Endothelial cell of umbilical vein (primary cell): Measurements from ENCODE around the gene SLC49A3.
"Not testable (repeated sequence)": the region's sequence is repeated elsewhere in the genome, so short reads cannot be mapped to it uniquely, and the experiment has no call there.

Source experiments
- CTCF ChIP-seq, 2 donors: IDR thresholded peaks; 1 replicate in 1 of 2; 2 replicates in 1 of 2; pipeline ENCODE4 v1.5.1; 2011; ENCODE audit warnings: low read length in 2 of 2, mild to moderate bottlenecking in 2 of 2, moderate library complexity in 2 of 2, control low read depth in 1 of 2, inconsistent platforms in 1 of 2, low read depth in 1 of 2; ENCODE audit not compliant: insufficient read depth in 1 of 2; ENCODE audit errors: extremely low read depth in 1 of 2
- EZH2 ChIP-seq: IDR thresholded peaks from 2 replicates; pipeline ENCODE4 v1.6.1; 2012; ENCODE audit warnings: borderline replicate concordance, low read depth, mild to moderate bottlenecking, moderate library complexity, low read length, inconsistent platforms; ENCODE audit not compliant: severe bottlenecking
- GATA2 ChIP-seq: IDR thresholded peaks from 2 replicates; pipeline ENCODE4 v1.7.0; 2011; ENCODE audit warnings: low read depth, mild to moderate bottlenecking, moderate library complexity, mixed read lengths, low read length; ENCODE audit not compliant: insufficient read length, insufficient read depth
- JUN ChIP-seq: IDR thresholded peaks from 2 replicates; pipeline ENCODE4 v1.6.1; 2011; ENCODE audit warnings: borderline replicate concordance, low read depth; ENCODE audit not compliant: insufficient read length, insufficient read depth
- POLR2A ChIP-seq: IDR thresholded peaks from 2 replicates; pipeline ENCODE4 v1.6.1; 2012; ENCODE audit warnings: low read depth, mild to moderate bottlenecking, control low read depth, low read length
- POLR2AphosphoS5 ChIP-seq: IDR thresholded peaks from 2 replicates; pipeline ENCODE4 v1.6.1; 2012; ENCODE audit warnings: low read depth, mild to moderate bottlenecking, control low read depth, low read length, moderate library complexity; ENCODE audit not compliant: insufficient read depth
- TF ChIP-seq, protein P1 (sequence below): IDR thresholded peaks from 2 replicates; pipeline ENCODE4 v1.6.1; 2011; ENCODE audit not compliant: insufficient read depth, insufficient read length

GRCh38 chr4:731954-732353, 43.0 kb upstream of the SLC49A3 start:
- TF ChIP-seq POLR2A; POLR2AphosphoS5; CTCF (IDR thresholded peaks at IDR 0.05; ENCODE audit: extremely low read depth in 1 of 2, insufficient read depth in 1 of 2, low read depth in 1 of 2, low read length in 2 of 2); EZH2; JUN; GATA2: not testable (repeated sequence)
- TF ChIP-seq, protein P1, sequence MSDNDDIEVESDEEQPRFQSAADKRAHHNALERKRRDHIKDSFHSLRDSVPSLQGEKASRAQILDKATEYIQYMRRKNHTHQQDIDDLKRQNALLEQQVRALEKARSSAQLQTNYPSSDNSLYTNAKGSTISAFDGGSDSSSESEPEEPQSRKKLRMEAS: not testable (repeated sequence)
